Hematopoietic multipotent progenitor cell (in vitro differentiated cells): Measurements from ENCODE around the gene LRRC32. TPM values are rescaled to one million over a fixed set of nuclear protein-coding genes. Genes with fewer than 3 reads are reported as not detected.
"Not testable (repeated sequence)": the region's sequence is repeated elsewhere in the genome, so short reads cannot be mapped to it uniquely, and the experiment has no call there.

Source experiments
- DNase-seq, 3 donors: peaks; one replicate each; pipeline ENCODE4 v3.0.0-alpha.2; 2011 to 2015; ENCODE audit warnings: low read depth in 2 of 3, low spot score in 2 of 3
- total RNA-seq: library from RNA; depleted of rRNA; stranded (reverse); fragments of >200 nt; gene quantifications from one replicate; pipeline ENCODE4 v1.2.3, GENCODE V29; 2012

The LRRC32 gene
- total RNA-seq, 1 donor = 0.27 TPM

DNA sequence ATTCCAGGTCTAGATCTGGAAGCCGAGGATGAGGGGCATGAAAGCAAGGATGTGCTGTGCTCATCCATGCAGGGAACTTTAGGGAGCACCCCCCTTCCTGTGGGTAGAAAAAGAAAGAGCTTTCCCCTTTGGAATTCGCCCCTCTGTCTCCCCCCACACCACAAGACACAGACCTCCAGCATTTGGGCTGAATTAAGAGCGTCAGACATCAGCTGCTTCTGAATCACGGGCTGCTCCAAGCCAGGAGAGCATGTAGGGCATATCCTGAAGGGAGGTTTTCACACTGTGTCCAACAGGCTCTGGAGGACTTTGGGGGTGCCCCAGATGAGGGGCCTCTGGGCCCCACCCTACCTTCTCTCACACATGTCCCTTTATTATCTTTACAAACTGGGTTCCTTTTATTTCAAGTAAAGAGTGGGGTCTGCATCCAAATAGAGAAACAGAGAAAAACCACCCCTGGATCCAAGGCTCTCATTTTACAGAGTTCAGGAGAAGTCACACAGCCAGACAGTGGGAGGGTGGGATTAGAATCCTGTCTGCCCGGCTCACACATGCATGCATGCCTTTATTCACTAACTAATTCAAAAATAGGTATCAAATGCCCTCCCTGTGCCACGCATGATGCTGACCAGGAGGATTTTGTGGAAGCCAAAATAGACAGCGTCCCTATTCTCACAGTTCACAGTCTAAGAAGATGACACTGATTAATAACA lies 52.8 kb downstream of the LRRC32 start:
- DNase-seq = no peak

DNA sequence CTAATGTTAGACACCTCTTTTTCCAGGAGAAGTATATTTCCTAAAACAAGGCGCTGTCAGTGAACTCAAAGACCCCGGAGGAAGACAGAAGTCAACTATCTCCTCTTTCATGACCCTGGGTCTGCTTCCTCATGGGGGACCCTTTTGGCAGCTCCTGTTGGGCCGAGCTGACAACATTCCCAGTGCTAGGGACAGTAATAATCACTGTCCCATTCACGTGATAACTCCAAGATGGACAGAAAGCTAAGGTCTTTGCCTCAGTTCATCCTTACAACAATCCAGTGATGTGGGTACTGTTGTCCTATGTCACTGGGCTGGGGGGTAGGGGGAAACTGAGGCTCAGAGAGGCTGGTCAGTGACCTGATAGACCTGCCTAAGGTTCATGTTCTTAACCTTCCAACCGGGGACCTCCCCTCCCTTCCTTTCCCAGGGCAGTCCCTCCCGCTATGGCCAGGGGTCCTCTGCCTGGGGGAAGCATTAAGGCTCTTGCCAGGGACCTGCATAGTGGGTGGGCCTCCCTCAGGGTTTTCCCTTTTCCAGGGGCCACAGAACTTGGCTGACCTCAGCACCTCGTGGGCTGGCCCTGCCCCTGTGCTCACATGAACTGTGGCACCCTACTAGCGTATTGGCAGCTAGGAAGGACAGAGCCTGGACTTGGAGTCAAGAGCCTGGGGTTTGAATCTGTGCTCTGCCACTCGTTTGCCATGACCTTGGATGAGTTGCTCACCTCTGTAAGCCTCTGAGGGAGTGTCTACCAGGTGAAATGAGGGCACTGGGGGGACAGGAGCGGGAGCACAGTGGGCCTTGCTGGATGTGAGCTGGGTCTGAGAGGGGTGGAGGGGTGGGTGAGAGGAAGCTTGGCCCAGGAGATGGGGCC lies 53.6 kb downstream of the LRRC32 start:
- no peak for DNase-seq

- no peak for DNase-seq
These were observed 54.6 kb downstream of the LRRC32 start for GRCh38 chr11:76615950-76616349.

DNA sequence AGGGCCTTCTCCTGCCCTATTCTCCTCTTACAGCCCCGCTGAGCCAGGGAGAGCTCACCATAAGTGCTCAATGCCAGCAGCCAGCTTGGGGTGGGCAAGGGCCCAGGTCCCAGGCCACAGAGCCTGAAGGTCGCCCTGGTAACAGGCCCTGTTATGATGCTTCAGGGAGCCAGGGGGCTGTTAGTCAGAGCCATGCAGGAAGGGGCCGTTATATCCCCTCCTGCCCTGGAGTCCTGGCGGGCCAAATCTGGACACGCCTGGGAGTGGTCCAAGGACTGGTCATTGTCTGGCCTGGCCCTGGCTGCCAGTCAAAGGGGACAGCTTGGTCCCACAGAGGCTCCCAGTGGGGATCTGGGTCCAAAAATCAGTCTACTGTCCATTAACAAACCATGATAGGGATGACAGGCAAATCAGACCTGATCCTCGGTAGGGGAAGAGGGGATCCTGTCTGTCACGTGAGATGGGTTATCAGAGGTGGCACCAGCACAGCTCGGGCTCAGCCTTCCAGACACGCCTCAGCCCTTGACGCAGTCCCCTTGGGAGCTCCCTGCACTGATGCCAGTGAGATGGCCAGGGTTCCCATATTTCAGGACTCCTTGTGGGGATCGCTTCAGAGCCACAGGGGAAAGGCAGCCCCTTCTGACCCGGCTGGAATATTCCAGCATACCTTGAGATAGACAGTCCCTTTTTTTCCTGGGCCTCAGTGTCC lies 55.9 kb downstream of the LRRC32 start:
- no peak for DNase-seq

DNA sequence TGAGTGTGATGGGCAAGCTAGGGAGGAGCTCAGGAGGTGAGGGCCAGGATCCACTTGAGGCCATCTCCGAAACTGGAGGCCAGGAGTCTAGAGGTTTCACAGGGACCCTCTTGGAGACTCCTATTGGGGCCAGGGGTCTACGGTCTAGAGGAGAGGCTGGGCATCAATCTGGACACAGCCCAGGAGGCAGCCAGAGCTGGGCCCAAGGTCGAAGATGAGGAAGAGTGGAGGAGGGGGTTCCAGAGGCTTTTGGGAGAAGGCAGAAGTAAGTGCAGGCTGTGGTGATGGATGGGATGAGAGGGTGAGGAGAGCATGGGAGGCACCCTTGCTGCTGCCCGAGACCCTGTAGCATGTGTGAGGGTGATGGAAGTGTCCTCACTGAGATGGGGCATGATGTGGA lies 56.6 kb downstream of the LRRC32 start:
- no peak for DNase-seq

DNA sequence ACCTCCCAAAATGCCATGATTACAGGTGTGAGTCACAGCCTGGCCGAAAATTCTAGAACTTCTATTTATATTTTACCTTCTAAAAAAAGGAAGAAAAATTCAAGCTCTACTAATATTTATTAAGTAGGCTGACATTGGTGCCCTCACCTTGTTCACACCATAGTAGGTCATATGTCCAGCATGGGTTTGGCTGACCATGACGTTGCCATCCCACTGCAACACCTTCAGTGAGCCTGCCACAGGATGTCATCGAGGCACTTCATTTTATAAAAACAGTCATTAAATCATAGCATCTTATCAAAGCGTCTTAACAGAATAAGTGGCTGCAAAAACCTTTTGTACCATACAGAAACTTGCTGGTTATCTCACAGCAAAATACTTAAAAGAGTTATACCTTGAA lies 58.3 kb downstream of the LRRC32 start:
- no peak for DNase-seq

DNA sequence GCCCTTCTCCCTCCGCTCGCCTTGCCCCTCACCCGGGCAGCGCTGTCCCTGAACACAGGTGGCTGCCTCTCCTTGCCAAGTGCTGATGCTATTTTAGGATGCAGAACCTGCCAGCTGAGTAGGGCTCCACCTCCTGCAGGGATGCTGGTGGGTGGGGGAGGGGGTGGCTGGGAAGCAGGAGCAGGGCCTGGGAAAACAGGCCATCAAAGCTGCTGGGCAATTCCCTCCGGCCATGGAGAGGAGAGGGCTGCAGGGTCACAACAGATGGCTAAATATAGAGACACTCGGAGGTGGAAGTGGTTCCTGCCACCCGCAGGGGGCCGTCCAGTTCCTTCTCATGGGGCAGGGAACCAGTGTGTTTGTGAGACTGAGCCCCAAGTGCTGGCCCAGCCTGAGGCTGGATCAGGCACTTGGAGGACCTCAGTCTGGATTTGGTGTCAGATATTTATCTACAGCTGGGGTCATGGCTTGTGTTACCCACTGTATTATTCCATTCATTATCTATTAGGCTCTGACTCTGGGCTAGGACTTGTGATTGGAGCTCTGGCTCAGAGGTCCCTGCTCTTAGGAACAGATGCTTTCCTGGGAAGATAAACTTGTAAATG lies 59.6 kb downstream of the LRRC32 start:
- peak in 2 of 3 donors; percentile 45 to 65 for DNase-seq

DNA sequence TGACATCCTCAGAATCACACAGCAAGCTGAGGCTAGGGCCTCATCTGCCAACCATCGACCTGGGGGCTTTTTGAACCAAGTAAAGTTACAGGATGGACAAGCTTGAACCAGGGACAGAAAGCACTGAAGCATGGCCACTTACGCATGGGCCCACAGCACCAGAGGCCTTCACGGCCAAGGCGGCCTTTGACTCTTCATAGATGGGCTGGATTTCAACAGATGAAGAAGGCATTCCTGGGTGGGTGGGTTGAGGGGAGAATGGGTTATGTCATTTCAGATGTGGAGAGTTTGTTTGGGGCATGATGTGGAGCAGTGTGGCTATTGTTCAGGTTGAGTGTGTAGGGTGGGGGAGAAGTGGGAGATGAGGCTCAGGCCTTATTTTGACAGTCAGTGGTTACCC lies 60.2 kb downstream of the LRRC32 start:
- no peak for DNase-seq

DNA sequence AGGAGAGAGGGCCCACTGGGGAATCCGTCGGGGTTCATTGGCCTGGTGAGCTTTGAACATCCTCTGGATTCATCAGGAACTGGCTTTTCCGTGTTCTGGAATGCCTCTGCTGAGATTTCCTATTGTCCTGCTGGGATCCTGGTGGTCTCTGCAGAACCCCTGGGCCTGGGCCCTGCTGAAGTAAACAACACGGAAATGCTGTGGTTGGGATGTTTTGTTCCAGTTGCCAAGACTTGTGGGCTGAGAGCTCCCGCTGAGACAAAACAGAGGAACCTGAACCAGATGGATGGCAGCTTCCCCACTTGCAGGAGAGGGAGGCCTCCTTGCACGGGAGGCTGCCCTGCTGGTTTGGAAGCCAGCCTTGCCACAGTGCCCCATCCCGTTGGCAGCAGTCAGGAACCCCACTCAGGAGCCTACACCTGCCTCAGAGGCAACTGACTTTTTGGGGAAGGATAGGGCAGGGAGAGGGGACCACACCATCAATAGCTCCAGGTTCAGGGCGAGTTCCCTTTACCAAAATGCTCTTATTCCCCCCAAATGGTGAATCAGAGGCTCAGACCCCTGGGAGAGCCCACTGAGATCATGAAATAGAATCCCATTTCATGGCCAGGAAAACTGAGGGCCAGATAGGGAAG lies 60.7 kb downstream of the LRRC32 start:
- DNase-seq = no peak

DNA sequence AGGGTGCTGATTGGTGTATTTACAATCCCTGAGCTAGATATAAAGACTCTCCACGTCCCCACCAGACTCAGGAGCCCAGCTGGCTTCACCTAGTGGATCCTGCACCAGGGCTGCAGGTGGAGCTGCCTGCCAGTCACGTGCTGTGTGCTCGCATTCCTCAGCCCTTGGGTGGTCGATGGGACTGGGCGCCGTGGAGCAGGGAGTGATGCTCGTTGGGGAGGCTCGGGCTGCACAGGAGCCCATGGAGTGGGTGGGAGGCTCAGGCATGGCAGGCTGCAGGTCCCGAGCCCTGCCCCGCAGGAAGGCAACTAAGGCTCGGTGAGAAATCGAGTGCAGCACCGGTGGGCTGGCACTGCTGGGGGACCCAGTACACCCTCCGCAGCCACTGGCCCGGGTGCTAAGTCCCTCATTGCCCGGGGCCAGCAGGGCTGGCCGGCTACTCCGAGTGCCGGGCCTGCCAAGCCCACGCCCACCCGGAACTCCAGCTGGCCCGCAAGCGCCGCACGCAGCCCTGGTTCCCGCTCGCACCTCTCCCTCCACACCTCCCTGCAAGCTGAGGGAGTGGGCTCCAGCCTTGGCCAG lies 61.6 kb downstream of the LRRC32 start:
- DNase-seq = not testable (repeated sequence)

- not testable (repeated sequence) for DNase-seq
These were observed 62.3 kb downstream of the LRRC32 start for GRCh38 chr11:76608228-76608627.

Other genes starting within 250 kb of the LRRC32 start
- gene EMSY, start 225.7 kb downstream of the LRRC32 start, total RNA-seq = 27.7 TPM
- 0.27 TPM for gene TSKU, start 112.6 kb upstream of the LRRC32 start, total RNA-seq
- gene ACER3, start 190.2 kb upstream of the LRRC32 start, total RNA-seq = 6.2 TPM